KG1 (cell line): ENCODE results near the gene PAK1IP1.
"Not testable (repeated sequence)": the region's sequence is repeated elsewhere in the genome, so short reads cannot be mapped to it uniquely, and the experiment has no call there.

Experiments used
- DNase-seq: peaks from one replicate; lab custom pipeline; 2025; lab: John Stamatoyannopoulos, UW

Gene PAK1IP1

DNA sequence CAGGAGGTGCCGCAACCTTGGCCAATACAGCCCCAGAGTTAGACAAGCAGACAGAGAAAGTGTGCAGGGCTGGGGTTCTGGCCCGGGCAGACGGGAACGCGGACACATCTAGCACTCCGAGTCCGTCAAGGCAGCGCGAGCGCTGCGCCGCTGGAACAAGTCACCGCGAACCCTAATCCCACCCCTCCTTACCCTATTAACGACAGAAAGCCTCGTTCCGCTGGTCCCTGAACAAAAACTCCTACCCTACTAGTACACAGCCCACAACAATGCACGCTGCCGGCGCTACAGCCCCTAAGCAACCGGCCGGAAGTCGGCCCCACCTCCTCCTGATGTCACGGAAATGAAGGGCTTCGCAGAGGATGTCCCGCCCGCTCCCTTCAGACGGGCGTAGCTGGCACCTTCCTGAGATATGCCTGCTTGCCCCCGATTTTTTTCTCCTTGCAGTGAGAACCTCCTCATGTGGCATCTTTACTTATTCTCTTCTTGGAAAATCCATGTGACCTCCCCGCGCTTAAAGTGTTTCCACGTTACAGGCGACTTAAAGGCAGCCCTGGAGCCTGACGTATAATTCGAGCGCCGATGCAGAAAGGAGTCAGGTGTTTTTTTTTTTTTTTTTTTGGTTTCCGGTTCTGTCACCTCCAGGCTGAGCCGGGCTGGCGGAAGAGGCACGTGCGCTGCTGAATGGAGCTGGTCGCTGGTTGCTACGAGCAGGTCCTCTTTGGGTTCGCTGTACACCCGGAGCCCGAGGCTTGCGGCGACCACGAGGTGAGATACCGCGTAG is at the start of gene PAK1IP1, which contains the start of gene C6orf52:
Gene PAK1IP1, plus strand, starts transcription at position 671 of the 784 bp plus-strand sequence. Its CDS starts 14 bp downstream, at position 685.
Gene C6orf52, minus strand, starts transcription at position 315 of the 784 bp plus-strand sequence. CDS start 7,066 bp downstream, outside the sequence.
- DNase-seq = peak; percentile 93

DNA sequence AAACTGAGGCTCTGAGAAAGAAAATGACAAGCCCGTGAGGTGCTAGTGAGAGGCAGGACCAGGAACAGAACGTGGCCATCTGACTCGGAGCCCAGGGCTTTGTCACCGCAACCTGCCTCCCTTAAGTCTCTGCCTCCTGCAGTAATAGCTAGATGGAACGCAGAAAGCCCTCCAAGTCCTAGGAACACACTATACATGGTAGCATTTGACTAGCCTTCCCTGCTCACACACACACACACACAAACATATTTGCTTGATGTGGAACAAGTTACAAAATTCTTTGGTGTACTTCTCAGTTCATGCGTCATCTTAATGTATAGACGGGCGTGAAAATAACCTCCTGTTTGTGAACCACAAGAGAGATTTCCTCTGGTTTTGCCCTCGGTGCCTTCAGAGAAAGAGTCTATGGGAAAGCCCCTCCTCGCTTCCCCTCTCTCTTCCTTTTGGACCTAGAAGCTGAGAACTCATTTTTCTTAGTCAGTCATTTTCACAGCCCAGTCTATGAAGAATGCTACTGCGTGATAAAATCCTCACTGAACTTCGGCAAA is 39.2 kb upstream of the PAK1IP1 start:
- DNase-seq = no peak

GRCh38 chr6:10658910-10659698 is 35.7 kb upstream of the PAK1IP1 start:
- DNase-seq = no peak

GRCh38 chr6:10659699-10660348 is 34.9 kb upstream of the PAK1IP1 start:
- no peak for DNase-seq

GRCh38 chr6:10660431-10661191 is 34.2 kb upstream of the PAK1IP1 start:
- DNase-seq = not testable (repeated sequence)

DNA sequence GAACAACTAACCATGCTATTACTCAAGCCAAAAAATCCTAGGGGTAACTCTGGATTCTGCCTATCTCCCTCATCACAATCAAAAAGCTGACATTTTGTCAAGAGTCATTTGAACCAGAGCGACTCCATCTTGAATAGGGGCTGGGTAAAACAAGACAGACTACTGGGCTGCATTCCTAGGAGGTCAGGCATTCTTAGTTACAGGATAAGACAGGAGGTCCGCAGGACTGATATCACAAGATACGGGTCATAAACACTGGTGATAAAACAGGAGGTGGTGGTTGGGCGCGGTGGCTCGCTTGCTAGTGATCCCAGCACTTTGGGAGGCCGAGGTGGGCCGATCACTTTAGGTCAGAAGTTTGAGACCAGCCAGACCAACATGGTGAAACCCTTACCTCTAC is 32.6 kb upstream of the PAK1IP1 start:
- no peak for DNase-seq

- DNase-seq = no peak
Observed at GRCh38 chr6:10662742-10663141, 32.0 kb upstream of the PAK1IP1 start.

GRCh38 chr6:10665595-10665994 is 29.2 kb upstream of the PAK1IP1 start:
- DNase-seq = not testable (repeated sequence)

DNA sequence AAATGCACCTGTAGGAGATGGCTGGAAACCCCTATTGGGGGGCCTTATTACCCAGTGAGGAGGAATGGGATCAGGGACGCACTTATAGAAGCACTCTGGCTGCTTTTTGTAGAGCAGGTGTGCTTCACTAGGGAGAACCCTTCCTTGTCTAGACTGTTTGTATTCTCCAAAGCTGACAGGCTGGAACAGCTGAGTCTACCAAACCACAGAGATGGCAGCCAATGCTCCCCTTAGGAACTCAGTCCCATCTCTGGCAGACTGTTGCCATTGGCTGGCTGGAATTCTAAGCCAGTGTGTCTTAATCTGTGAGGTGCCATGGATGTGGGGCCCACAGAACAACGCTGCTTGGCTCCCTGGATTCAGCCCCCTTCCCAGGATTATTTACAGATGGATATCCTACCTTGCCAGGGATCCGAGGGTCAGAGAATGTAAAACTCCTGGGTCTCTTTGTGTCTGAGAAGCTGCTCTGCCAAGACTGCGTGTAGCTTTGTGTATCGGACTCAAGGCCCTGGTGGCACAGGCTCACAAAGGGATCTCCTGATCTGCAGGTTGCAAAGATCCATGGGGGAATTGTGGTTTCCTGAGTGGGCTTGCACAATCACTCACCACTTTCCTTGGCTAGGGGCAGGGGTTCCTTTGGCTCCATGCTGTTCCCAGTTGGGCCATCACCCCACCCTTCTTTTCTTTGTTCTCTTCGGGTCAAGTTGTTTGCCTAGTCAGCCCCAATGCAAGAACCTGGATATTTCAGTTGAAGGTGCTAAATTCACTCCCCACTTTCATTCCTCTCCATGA is 26.4 kb upstream of the PAK1IP1 start:
- no peak for DNase-seq

- DNase-seq = no peak
Observed at GRCh38 chr6:10676403-10676802, 18.4 kb upstream of the PAK1IP1 start.

DNA sequence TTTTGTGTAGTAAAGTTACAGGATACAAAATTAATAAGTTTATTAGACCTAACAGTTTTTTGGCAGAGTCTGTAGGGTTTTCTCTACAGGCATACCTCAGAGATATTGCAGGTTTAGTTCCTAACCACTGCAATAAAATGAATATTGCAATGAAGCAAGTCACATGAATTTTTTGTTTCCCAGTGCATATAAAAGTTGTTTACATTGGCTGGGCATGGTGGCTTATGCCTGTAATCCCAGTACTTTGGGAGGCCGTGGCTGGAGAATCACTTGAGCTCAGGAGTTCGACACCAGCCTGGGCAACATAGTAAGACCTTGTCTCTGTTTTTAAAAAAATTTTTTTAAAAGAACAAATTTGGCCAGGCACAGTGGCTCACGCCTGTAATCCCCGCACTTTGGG is 16.3 kb upstream of the PAK1IP1 start:
- DNase-seq = no peak

DNA sequence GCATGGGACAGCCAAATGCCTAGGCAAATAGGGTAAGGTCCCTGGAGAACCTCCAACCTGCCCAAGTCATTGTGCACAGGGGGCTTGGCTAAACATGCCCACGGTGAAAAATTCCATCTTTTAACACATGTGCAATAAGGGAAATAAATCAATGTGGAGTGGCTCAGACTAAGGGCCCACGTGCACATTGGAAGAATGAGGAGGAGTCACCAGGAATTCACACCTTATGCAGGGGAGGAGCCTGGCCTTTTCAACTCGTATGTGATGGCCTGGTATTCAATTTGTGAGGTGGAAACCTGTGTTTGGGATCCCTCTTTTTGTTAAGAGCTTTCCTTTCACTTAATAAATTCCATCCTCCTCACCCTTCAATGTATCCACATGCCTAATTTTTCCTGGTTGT is 13.0 kb upstream of the PAK1IP1 start:
- DNase-seq = no peak

DNA sequence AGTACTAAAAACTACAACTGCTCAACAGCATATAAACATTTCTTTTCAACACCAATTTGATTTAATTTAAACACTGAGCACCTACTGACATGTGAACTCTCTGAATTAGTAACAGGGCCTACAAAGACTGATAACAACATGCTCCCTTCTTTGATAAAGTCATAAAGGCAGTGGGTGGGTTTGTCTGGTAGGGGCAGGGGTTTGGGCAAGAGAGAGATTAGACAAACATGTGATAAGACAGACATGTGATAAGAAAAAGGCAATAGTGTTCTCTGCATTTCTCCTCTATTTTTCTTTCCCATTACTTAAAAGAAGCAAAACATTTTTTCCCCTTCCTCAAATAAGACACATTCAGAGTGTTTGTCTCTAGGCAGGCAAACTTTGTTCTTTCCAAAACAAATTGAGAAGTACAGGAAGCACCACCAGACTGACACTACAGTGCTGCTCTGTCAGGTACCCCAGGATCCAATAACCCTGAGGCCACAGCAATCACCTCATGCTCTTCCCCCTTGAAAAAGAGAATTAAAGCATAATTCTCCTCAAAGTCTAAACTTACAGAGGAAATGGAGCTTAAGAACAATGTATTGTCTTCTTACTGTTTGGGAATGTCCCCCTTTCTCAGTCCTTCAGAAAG is 12.3 kb upstream of the PAK1IP1 start:
- DNase-seq = no peak

GRCh38 chr6:10684618-10685017 is 10.2 kb upstream of the PAK1IP1 start:
- DNase-seq = no peak

DNA sequence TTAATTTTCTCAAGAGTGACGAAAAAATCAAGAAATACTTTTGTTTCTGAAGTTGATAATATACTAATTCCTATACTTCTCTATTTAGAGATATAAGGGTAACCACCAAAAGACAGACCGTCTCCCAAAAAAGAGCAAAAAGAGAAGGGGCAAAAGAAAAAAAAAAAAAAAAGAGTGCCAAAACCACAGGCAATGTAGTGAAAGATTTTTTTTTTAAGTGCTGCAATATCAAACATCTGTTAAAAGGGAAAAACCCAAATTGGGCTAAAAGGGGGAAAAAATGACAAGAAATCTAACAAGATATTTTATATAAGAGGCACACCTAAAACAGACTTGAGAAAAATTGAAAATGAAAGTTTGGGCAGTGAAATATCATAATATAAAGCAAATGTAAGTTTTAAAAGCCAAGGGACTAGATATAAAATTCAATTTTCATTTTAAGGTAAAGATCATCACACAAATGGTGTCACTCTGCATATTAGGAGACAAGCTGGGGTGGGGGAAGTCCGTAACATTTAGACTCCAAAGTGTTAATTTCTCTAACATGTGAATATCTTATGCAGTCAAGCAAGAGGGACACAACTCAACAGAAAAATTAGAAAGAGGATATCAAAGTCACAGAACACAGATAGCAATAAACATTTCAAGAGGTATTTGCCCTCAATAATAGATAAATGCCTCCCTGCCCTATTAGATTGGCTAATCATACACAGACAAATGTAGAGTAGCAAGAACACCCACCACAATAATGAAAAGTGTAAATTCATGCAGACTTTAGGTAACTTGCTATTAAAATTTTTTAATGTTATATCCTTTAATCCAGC is 9.5 kb upstream of the PAK1IP1 start:
- no peak for DNase-seq

DNA sequence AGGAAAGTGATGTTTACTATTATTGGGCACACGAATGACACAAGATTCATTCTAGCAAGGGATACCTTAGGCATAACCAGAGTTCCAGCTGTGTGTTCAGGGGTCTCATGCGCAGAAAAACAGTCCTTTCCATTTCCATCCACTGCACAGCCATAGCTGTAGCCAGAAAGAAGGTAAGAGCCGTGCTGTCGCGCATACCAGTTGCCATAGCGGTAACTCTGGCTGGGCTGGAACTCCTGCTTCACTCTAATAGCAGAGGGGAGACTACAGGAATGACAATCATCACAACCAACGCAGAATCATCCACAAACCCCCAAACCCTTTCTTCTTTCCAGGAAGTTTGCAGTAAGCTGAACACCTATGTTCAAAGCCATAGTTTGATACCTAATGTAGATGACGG is 7.9 kb upstream of the PAK1IP1 start:
- DNase-seq = no peak

GRCh38 chr6:10687582-10687981 is 7.2 kb upstream of the PAK1IP1 start:
- no peak for DNase-seq

DNA sequence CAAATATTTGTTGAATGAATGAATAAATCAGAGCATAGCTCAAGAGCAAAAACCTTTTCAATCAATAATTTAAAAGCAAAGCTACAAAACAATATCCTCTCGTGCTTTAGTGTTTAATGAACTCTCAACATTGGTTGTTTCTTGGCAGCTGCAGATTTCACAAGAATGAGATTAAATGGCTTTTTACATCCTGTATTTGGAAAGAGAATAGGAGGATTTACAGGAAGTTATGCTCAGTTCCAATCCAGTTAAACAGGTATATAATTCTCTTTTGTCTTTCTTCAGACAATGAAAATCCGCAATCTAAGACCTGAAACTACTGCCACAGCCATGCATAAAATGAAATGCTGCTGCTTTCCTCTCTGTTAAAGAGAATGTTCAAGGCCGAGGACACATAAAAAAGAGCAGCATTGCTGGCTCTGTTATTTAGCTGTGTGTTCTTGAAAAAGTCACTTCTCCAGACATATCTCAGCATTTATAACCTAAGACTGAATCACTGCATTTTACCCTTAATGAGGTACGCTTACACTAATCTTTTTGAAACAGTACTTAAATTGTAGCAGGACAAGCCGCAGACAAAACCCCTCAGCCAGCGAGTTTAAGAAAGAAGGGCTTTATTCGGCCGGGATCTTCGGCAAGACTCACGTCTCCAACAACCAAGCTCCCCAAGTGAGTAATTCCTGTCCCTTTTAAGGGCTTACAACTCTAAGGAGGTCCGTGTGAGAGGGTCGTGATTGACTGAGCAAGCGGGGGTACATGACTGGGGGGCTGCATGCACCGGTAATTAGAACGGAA is 3.9 kb upstream of the PAK1IP1 start:
- DNase-seq = no peak
